ENCODE results near the gene KRTAP4-16. TPM values are rescaled to one million over a fixed set of nuclear protein-coding genes. Genes with fewer than 3 reads are reported as not detected.

KRTAP4-16 gene
- total and polyA plus RNA-seq, 10 donors: not detected

DNA sequence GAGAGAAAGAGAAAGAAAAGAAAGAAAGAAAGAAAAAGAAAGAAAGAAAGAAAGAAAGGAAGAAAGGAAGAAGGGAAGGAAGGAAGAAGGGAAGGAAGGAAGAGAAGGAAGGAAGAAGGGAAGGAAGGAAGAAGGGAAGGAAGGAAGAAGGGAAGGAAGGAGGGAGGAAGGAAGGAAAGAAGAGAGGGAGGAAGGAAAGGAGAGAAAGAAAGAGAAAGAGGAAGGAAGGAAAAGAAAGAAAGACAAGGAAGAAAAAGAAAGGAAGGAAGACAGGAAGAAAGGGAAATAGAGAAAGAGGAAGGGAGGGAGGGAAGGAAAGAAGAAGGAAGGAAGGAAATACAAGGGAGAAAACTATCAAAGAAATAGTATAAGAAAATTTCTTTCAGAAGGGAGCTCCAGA lies 25.2 kb downstream of the KRTAP4-16 start:
- intact Hi-C loops (cut with DNase I; ENCODE audit: low total_unique reads): no loop called here
- H3K36me3 ChIP-seq: no peaks in the 10 kb centered on the region
- H3K4me1 ChIP-seq: no peaks in the 10 kb centered on the region
- H3K27ac ChIP-seq: no peak overlapping the region
- H3K9me3 ChIP-seq: no peaks in the 10 kb centered on the region
- H3K4me3 ChIP-seq: no peak overlapping the region
- DNase-seq: no peak
- TF ChIP-seq POLR2A (IDR thresholded peaks at IDR 0.05) (no peak), POLR2AphosphoS5 (IDR thresholded peaks at IDR 0.05) (no peak)
- TF ChIP-seq, protein P1, sequence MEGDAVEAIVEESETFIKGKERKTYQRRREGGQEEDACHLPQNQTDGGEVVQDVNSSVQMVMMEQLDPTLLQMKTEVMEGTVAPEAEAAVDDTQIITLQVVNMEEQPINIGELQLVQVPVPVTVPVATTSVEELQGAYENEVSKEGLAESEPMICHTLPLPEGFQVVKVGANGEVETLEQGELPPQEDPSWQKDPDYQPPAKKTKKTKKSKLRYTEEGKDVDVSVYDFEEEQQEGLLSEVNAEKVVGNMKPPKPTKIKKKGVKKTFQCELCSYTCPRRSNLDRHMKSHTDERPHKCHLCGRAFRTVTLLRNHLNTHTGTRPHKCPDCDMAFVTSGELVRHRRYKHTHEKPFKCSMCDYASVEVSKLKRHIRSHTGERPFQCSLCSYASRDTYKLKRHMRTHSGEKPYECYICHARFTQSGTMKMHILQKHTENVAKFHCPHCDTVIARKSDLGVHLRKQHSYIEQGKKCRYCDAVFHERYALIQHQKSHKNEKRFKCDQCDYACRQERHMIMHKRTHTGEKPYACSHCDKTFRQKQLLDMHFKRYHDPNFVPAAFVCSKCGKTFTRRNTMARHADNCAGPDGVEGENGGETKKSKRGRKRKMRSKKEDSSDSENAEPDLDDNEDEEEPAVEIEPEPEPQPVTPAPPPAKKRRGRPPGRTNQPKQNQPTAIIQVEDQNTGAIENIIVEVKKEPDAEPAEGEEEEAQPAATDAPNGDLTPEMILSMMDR (IDR thresholded peaks at IDR 0.05 in 8 of 11, conservative IDR thresholded peaks at IDR 0.05 in 3 of 11): no peak
- peaks cover 0 to 9% (median 0%) of the 10 kb centered on the region in 7 donors for H3K27me3 ChIP-seq (replicated peaks in 1 of 7)

DNA sequence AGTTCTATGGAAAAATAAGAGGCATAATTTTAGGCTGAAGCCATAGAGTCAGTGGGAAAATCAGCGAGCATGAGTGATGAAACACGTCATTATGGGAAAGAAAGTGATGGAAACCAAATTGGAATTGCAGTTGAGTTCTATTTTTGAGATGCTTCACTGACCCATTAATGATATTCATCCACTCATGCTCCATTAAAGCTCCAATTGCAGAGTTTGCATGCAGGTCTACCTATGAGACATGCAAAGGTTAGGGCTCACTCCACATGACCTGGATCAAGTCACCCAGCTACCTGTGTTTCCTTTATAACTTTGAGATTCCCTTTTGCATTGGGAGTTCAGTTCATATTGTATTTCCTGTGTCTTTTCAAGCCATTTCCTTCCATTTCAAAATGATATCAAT lies 28.3 kb downstream of the KRTAP4-16 start:
- peaks cover 0 to 9% (median 0%) of the 10 kb centered on the region in 7 donors for H3K27me3 ChIP-seq (replicated peaks in 1 of 7)
- no peaks in the 10 kb centered on the region for H3K9me3 ChIP-seq
- no peak for TF ChIP-seq POLR2A (IDR thresholded peaks at IDR 0.05)
- no peak for TF ChIP-seq POLR2AphosphoS5 (IDR thresholded peaks at IDR 0.05)
- TF ChIP-seq, protein P1 (IDR thresholded peaks at IDR 0.05 in 8 of 11, conservative IDR thresholded peaks at IDR 0.05 in 3 of 11): no peak
- DNase-seq: no peak
- no peaks in the 10 kb centered on the region for H3K4me1 ChIP-seq
- intact Hi-C loops (cut with DNase I; ENCODE audit: low total_unique reads): no loop called here
- no peak overlapping the region for H3K27ac ChIP-seq
- H3K4me3 ChIP-seq: no peak overlapping the region
- no peaks in the 10 kb centered on the region for H3K36me3 ChIP-seq
- WGBS, 5 donors: 76 to 94% (median 90%) methylated on average over 2 of the region's 2 CpGs

DNA sequence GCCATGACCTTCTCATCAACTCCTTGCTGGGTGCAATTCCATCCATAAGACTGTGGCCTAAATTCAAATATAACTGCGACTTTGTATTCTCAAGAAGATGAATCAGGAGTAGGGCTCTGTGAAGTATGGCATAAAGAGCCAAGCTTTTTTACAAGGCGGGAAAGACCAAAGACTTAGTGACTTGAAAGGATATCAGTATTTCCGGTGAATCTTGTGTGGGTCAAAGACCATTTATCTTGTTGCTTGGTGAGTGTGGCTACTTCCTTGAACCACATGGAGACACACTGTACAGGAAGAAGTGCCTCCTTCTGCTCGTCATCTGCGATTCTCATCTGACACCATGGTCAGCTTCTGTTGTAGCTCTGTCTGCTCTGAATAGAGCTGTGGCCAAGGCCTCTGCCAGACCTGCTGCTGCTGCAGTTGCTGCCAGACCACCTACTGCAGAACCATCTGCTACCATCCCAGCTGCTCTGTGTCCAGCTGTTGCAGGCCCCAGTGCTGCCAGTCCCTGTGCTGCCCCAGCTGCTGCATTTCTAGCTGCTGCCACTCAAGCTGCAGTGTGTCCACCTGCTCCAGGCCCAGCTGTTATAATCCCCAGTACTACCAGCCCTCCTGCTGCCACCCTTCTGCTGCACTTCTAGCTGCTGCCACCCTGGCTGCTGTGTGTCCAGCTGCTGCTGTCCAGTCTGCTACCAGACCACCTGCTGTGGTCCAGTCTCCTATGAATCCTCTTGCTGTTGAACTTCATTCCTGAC lies 30.2 kb downstream of the KRTAP4-16 start:
- TF ChIP-seq, protein P1 (IDR thresholded peaks at IDR 0.05 in 8 of 11, conservative IDR thresholded peaks at IDR 0.05 in 3 of 11): no peak
- TF ChIP-seq POLR2A (IDR thresholded peaks at IDR 0.05) (no peak), POLR2AphosphoS5 (IDR thresholded peaks at IDR 0.05) (no peak)
- no peaks in the 10 kb centered on the region for H3K4me1 ChIP-seq
- no peak overlapping the region for H3K27ac ChIP-seq
- intact Hi-C loops (cut with DNase I; ENCODE audit: low total_unique reads): no loop called here
- peaks cover 0 to 9% (median 0%) of the 10 kb centered on the region in 7 donors for H3K27me3 ChIP-seq (replicated peaks in 1 of 7)
- DNase-seq: no peak
- 80 to 89% (median 83%) methylated on average over 5 of the region's 5 CpGs for WGBS, 5 donors
- H3K9me3 ChIP-seq: no peaks in the 10 kb centered on the region
- no peak overlapping the region for H3K4me3 ChIP-seq
- no peaks in the 10 kb centered on the region for H3K36me3 ChIP-seq

DNA sequence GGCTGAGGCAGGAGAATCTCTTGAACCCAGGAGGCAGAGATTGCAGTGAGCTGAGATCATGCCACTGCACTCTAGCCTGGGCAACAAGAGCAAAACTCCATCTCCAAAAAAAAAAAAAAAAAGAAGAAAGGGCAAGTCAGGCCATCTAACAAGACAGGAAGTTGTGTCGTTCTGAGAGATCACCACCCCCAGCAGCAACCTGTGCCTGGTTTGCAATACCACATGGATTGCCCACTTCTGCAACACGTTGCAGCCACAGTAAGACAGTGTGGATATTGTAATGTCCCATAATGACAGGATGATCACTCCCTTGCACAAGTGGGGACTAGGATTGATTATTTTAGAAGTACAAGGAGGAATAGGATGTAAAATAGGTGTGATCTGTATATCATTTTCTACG lies 33.0 kb downstream of the KRTAP4-16 start:
- 42 to 73% (median 53%) methylated on average over 3 of the region's 3 CpGs for WGBS, 5 donors
- H3K27ac ChIP-seq: no peak overlapping the region
- DNase-seq: no peak

More for the DNA sequence above, 33.0 kb downstream of the KRTAP4-16 start:
- no peaks in the 10 kb centered on the region for H3K9me3 ChIP-seq
- H3K4me3 ChIP-seq: no peak overlapping the region
- H3K36me3 ChIP-seq: no peaks in the 10 kb centered on the region
- TF ChIP-seq, protein P1 (IDR thresholded peaks at IDR 0.05 in 8 of 11, conservative IDR thresholded peaks at IDR 0.05 in 3 of 11): no peak
- no peak for TF ChIP-seq POLR2AphosphoS5 (IDR thresholded peaks at IDR 0.05)
- no peak for TF ChIP-seq POLR2A (IDR thresholded peaks at IDR 0.05)
- no peaks in the 10 kb centered on the region for H3K27me3 ChIP-seq (replicated peaks in 1 of 7)
- intact Hi-C loops (cut with DNase I; ENCODE audit: low total_unique reads): no loop called here
- H3K4me1 ChIP-seq: no peaks in the 10 kb centered on the region

Measured in spleen (tissue), 11 donors.